BJ (cell line): Measurements from ENCODE around the gene CAD. TPM values are rescaled to one million over a fixed set of nuclear protein-coding genes. Genes with fewer than 3 reads are reported as not detected.

Experiments
- CTCF ChIA-PET: fragments of 350-600 bp; formaldehyde crosslinking; extraction: SDS; loops from one replicate; lab custom pipeline; 2021; ENCODE audit warnings: antibody characterized with exemption, inconsistent platforms; lab: Yijun Ruan, JAX
- POLR2A ChIA-PET: fragments of 300-600 bp; sonication (Branson Sonifier 250); formaldehyde crosslinking; extraction: SDS; loops from one replicate; lab custom pipeline; 2021; ENCODE audit warnings: antibody characterized with exemption; lab: Charles Lee
- DNase-seq: peaks from one replicate; pipeline ENCODE4 v3.0.0-alpha.2; 2011; ENCODE audit warnings: low read depth
- H3K27me3 ChIP-seq: 2 replicates; pipeline ENCODE4 v1.6.0; 2011; ENCODE audit warnings: low read length; ENCODE audit not compliant: control insufficient read depth, insufficient read depth
- H3K36me3 ChIP-seq: 2 replicates; pipeline ENCODE4 v1.5.1; 2011; ENCODE audit warnings: low read length; ENCODE audit not compliant: control insufficient read depth, insufficient read depth
- H3K4me3 ChIP-seq: 2 replicates; pipeline ENCODE4 v1.5.1; 2011; ENCODE audit warnings: low read depth, mild to moderate bottlenecking, control low read depth, low read length
- CTCF ChIP-seq: IDR thresholded peaks from 2 replicates; pipeline ENCODE4 v1.5.1; 2011; ENCODE audit warnings: low read depth, mild to moderate bottlenecking, control low read depth, inconsistent platforms, low read length, moderate library complexity; ENCODE audit not compliant: insufficient read depth
- polyA plus RNA-seq: library from polyadenylated mRNA; depleted of rRNA; stranded (reverse); fragments of >200 nt; gene quantifications from 2 replicates; pipeline ENCODE4 v1.2.3, GENCODE V29; 2011

Gene CAD
- polyA plus RNA-seq, 1 experiment, result 26.6 TPM

- TF ChIP-seq CTCF, result no peak
- Histone ChIP-seq H3K36me3 (no peaks in the 10 kb centered on the region), H3K4me3 (peak within 1 kb of the TSS; percentile 19), H3K27me3 (peaks cover 60% of the 10 kb centered on the region)
- ChIA-PET CTCF (interaction anchor here (0.6 to 7.9 kb wide), 2 partner anchors 18 to 19 kb away, joined by 3 to 64 read pairs; partner anchors contain the start of gene TRIM54), POLR2A (no interaction called here)
- DNase-seq, result no peak
Observed at GRCh38 chr2:27262379-27263286, 45.5 kb downstream of the CAD start, which contains the start of gene SLC30A3. TSS of gene SLC30A3 (minus strand) at chr2:27263047. CDS start at chr2:27262906, 141 bp downstream.

GRCh38 chr2:27263287-27264252 lies 46.4 kb downstream of the CAD start:
- no peak for TF ChIP-seq CTCF
- no peaks in the 10 kb centered on the region for H3K36me3 ChIP-seq
- CTCF ChIA-PET, result interaction anchor here (1.3 to 7.9 kb wide), 5 partner anchors 14 to 130 kb away, joined by 3 to 64 read pairs (median 4); partner anchors contain the start of gene TRIM54
- POLR2A ChIA-PET, result no interaction called here
- peak overlapping the region; percentile 7; the same call in 1 of the 2 replicates for H3K4me3 ChIP-seq
- no peak for DNase-seq
- H3K27me3 ChIP-seq, result peaks cover 59% of the 10 kb centered on the region

DNA sequence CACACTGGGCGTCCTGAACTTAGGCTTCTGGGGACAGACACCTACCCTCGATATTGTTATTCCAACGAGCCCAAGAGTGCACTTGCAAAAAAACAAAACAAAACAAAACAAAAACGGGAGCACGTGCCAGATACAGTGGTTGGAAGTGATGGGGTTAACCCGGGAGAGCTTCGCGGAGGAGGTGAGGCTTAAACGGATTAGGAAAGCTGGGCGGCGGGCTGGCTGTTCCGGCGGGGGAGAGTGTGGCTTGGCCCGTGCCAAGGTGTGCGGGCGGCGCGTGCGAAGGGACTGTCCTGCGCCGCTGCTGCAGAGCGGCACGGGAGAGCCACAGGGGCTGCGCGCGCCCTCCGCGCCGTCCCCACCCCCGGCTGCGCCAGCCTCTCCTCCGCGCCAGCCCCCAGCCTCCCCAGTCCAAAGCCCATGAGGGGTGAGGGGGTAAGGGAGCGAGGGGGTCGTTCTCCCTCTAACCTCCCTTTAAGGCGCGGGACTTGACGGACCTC lies 47.1 kb downstream of the CAD start:
- H3K4me3 ChIP-seq, result no peak overlapping the region
- CTCF ChIA-PET, result interaction anchor here (0.6 to 7.9 kb wide), 11 partner anchors 9 to 130 kb away, joined by 3 to 64 read pairs (median 4); partner anchors contain the start of gene TRIM54
- POLR2A ChIA-PET, result no interaction called here

DNA sequence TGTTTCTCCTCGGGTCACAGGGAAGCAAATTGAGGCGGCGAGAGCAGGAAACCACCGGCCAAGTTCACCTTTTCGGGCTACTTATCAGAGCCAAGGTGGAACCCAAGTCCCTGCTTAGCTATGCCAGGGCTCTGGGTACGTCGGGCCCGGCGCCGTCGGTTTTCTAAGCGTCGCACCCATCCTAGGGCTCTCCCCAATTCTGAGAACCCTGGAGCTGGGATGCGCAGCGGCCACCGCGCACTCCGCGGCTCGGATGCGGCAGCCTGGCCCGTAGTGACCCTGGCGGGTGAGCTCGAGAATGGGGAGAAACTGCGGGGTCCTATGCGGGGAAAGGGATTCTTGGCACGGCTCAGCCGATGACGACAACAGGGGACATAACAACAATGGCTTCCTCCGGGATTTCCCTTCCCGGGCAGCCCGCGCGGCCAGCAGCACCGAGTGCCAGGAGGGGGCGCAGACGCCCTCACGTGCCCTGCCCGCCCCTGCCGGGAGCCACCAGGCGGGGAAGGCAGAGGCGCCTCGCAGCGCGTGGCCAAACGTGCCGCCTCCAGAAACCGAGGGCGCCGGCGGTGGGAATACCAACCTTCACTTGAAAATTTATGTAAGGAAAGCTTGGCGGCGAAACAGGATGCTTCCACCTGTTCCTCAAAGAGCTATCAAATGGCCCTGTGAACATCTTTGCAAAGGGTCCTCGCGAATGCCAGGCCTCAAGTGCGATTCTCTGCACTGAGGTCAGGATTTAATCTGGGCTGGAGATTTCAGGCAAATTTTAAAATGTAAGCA lies 47.8 kb downstream of the CAD start:
- Histone ChIP-seq H3K4me3 (peak overlapping the region; percentile 10; the same call in 1 of the 2 replicates), H3K36me3 (no peaks in the 10 kb centered on the region), H3K27me3 (peaks cover 58% of the 10 kb centered on the region)
- POLR2A ChIA-PET, result no interaction called here
- CTCF ChIA-PET, result interaction anchor here (0.6 to 7.9 kb wide), 18 partner anchors 8 to 131 kb away, joined by 3 to 64 read pairs (median 4); partner anchors contain the start of gene TRIM54
- DNase-seq, result no peak
- TF ChIP-seq CTCF, result peak; percentile 52

More for the DNA sequence above, 47.1 kb downstream of the CAD start:
- DNase-seq, result no peak
- no peaks in the 10 kb centered on the region for H3K36me3 ChIP-seq
- H3K27me3 ChIP-seq, result peaks cover 60% of the 10 kb centered on the region
- TF ChIP-seq CTCF, result no peak
